K562 (cell line): ENCODE results near the gene SS18. TPM values are rescaled to one million over a fixed set of nuclear protein-coding genes. Genes with fewer than 3 reads are reported as not detected.

Source experiments
- CBFB ChIP-seq: sonication (generic); formaldehyde crosslinking; IDR thresholded peaks from 2 replicates; pipeline ENCODE4 v1.4.0; 2020; ENCODE audit warnings: mild to moderate bottlenecking, missing genetic modification reagents
- CTBP1 ChIP-seq: fragments of 450-650 bp; IDR thresholded peaks from 2 replicates; pipeline ENCODE4 v1.6.1; 2016; ENCODE audit warnings: borderline replicate concordance
- E4F1 ChIP-seq: fragments of 250-450 bp; sonication (Bioruptor Pico); IDR thresholded peaks from 2 replicates; pipeline ENCODE4 v1.5.0; 2021; ENCODE audit warnings: mild to moderate bottlenecking, borderline replicate concordance
- HBP1 ChIP-seq: fragments of 450-650 bp; formaldehyde crosslinking; IDR thresholded peaks from 2 replicates; pipeline ENCODE4 v1.4.0; 2022; ENCODE audit warnings: missing genetic modification characterization
- ILF3 ChIP-seq: fragments of 450-650 bp; IDR thresholded peaks from 2 replicates; pipeline ENCODE4 v1.6.1; 2018; ENCODE audit warnings: antibody characterized with exemption, mild to moderate bottlenecking, moderate library complexity, borderline replicate concordance
- MNT ChIP-seq, 2 experiments: fragments of 450-650 bp; conservative IDR thresholded peaks; 2 replicates each; pipeline ENCODE4 v1.6.1; 2017; ENCODE audit warnings: mild to moderate bottlenecking in 2 of 2, moderate library complexity in 2 of 2
- MYC ChIP-seq, 2 experiments: fragments of 250-450 bp in 1 of 2; sonication (Bioruptor Pico) in 1 of 2; IDR thresholded peaks; 2 replicates each; pipeline versions ENCODE4 v1.5.1 to v1.6.1; 2012 to 2021; ENCODE audit warnings: low read depth in 2 of 2, borderline replicate concordance in 1 of 2, improper control_type of control experiment in 1 of 2, low read length in 1 of 2, mild to moderate bottlenecking in 1 of 2, moderate library complexity in 1 of 2
- PCBP2 ChIP-seq: fragments of 200-400 bp; formaldehyde crosslinking; IDR thresholded peaks from 2 replicates; pipeline ENCODE4 v1.6.1; 2018; ENCODE audit warnings: low read length, low read depth, mild to moderate bottlenecking, moderate library complexity; ENCODE audit not compliant: poor library complexity, severe bottlenecking
- POLR2AphosphoS5 ChIP-seq: IDR thresholded peaks from 2 replicates; pipeline ENCODE4 v1.6.1; 2011; ENCODE audit warnings: mild to moderate bottlenecking, low read depth, low read length, moderate library complexity; ENCODE audit not compliant: control insufficient read depth, insufficient read depth
- SUPT5H ChIP-seq: fragments of 450-650 bp; IDR thresholded peaks from 2 replicates; pipeline ENCODE4 v1.6.1; 2016
- ZBTB1 ChIP-seq: sonication (generic); formaldehyde crosslinking; IDR thresholded peaks from 2 replicates; pipeline ENCODE4 v1.8.1; 2023; ENCODE audit warnings: missing genetic modification reagents, low read depth, mild to moderate bottlenecking, borderline replicate concordance
- ZNF197 ChIP-seq: fragments of 200-800 bp; sonication (Bioruptor generic); IDR thresholded peaks from 2 replicates; pipeline ENCODE4 v1.6.1; 2016; ENCODE audit warnings: low read depth, missing genetic modification characterization, missing compliant biosample characterization
- ZNF23 ChIP-seq: fragments of 250-450 bp; sonication (Bioruptor Pico); IDR thresholded peaks from 2 replicates; pipeline ENCODE4 v1.4.0; 2020; ENCODE audit warnings: mild to moderate bottlenecking
- ZNF589 ChIP-seq: fragments of 200-800 bp; sonication (Bioruptor generic); IDR thresholded peaks from 2 replicates; pipeline ENCODE4 v1.6.1; 2016; ENCODE audit warnings: low read depth, missing genetic modification characterization, missing compliant biosample characterization
- ZNF785 ChIP-seq: fragments of 250-450 bp; sonication (Bioruptor Pico); IDR thresholded peaks from 2 replicates; pipeline ENCODE4 v1.4.0; 2020; ENCODE audit warnings: mild to moderate bottlenecking
- polyA plus RNA-seq, 8 experiments: library from polyadenylated mRNA; depleted of rRNA in 4 of 8; stranded (reverse) in 5 of 8; unstranded in 3 of 8; fragments of >200 nt; fragmentation: Nextera tagmentation in 2 of 8; fragmentation: Illumina TruSeq in 1 of 8; extraction: Ambion mirVana in 2 of 8; extraction: Trizol in 1 of 8; gene quantifications; 2 replicates each; pipeline versions ENCODE4 v1.2.1 to v1.2.3, GENCODE V29; 2011 to 2014; ENCODE audit warnings: inconsistent platforms in 1 of 8, missing spikeins in 1 of 8
- total RNA-seq, 7 experiments: library from RNA; depleted of rRNA in 6 of 7; stranded (reverse); fragments of >200 nt in 6 of 7; fragmentation: Illumina TruSeq in 2 of 7; extraction: Trizol in 2 of 7; gene quantifications; 2 replicates each; pipeline versions ENCODE4 v1.2.1 to v1.2.3, GENCODE V29; 2011 to 2021; ENCODE audit warnings: low replicate concordance in 1 of 7
- TF ChIP-seq, protein P1 (sequence below), 2 experiments: fragments of 450-650 bp; IDR thresholded peaks; 2 replicates each; pipeline ENCODE4 v1.6.1; 2016

SS18 gene
- total and polyA plus RNA-seq, 9 of the 15 experiments (the other 6 are each of a cell fraction or from before 2014, with no cell fraction given), result 30.9 to 190 (median 102) TPM

DNA sequence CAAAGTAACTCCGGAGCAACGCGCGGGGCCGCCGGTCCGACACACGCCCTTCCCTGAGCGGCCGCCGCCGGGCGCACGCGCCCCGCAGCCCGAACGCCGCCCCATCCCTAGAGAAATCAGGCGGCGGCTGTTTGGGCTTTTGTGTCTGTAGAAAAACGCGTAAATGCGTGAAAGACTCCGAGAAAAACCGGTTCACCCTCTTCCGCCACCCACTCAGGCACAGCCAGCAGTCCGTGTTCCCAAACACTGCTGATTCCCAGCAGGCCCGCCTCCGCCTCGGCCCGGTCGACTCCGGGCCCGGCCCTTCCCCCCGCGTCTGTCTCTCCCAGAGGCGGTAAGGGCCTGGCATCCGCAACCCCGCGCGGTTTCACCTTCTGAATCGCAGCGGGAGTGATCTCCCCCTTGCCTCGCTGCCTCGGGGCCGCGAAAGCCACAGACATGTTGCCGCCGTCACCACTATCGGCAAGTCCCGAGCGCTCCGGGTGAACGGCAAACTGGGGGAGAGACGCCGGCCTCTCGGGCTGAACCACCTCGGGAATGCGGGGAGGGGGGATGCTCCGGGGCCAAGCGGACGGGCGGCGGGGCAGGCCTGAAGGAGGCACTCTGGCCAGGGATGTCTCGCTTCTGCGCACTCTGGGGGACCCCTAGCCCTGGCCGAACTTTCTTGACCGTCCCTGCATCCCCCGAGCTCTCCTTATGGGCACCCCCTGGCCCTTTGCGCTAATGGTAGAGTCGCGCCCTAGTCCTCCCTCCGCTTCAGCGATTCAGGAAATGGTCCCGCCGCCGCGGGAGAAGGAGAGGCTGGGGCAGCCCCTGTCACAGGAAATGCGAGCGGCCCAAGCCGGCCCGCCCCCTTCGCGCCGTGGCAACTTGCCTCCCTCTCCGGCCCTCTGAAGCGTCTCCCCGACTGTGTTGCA is at the start of gene SS18 (continued):
- TF ChIP-seq E4F1 (CRISPR knock-in tag) (no peak), SUPT5H (peak; percentile 97), PCBP2 (no peak), ZNF589 (CRISPR knock-in tag) (peak; percentile 36; the same call in 1 of the 2 replicates), MYC (IDR thresholded peaks at IDR 0.05; ENCODE audit: low read depth, low read length) (peak; percentile 77), MYC (CRISPR knock-in tag; IDR thresholded peaks at IDR 0.05; ENCODE audit: borderline replicate concordance, low read depth) (peak; percentile 77; the same call in 1 of the 2 replicates), CTBP1 (peak; percentile 97), ZBTB1 (CRISPR knock-in tag) (peak; percentile 90; the same call in 1 of the 2 replicates), MNT (conservative IDR thresholded peaks at IDR 0.05) (peak; percentile 64 to 79), POLR2AphosphoS5 (peak; percentile 87; the same call in 1 of the 2 replicates), ZNF23 (CRISPR knock-in tag) (0 out of 2 replicates have a peak, but pooled peaks have one; percentile 44), HBP1 (no peak), ZNF785 (CRISPR knock-in tag) (no peak), ILF3 (peak; percentile 62; the same call in 1 of the 2 replicates), CBFB (peak; percentile 89), ZNF197 (0 out of 2 replicates have a peak, but pooled peaks have one; percentile 12)
- TF ChIP-seq, protein P1, sequence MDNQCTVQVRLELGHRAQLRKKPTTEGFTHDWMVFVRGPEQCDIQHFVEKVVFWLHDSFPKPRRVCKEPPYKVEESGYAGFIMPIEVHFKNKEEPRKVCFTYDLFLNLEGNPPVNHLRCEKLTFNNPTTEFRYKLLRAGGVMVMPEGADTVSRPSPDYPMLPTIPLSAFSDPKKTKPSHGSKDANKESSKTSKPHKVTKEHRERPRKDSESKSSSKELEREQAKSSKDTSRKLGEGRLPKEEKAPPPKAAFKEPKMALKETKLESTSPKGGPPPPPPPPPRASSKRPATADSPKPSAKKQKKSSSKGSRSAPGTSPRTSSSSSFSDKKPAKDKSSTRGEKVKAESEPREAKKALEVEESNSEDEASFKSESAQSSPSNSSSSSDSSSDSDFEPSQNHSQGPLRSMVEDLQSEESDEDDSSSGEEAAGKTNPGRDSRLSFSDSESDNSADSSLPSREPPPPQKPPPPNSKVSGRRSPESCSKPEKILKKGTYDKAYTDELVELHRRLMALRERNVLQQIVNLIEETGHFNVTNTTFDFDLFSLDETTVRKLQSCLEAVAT (IDR thresholded peaks at IDR 0.05), result peak in 1 of 2 experiments; percentile 67; a peak in 2 of 4 replicates
